Measurements from ENCODE around the gene PSMF1.

PSMF1 gene

GRCh38 chr20:1163105-1163504, 44.7 kb downstream of the PSMF1 start:
- TF ChIP-seq TAF1 (IDR thresholded peaks at IDR 0.05; ENCODE audit: borderline replicate concordance, insufficient read depth, low read length) (no peak), REST (IDR thresholded peaks at IDR 0.05; ENCODE audit: insufficient read depth in 1 of 2, low read depth in 2 of 2, low read length in 2 of 2) (no peak)

GRCh38 chr20:1163653-1164052, 45.3 kb downstream of the PSMF1 start:
- TF ChIP-seq TAF1 (IDR thresholded peaks at IDR 0.05; ENCODE audit: borderline replicate concordance, insufficient read depth, low read length) (no peak), SIN3A (IDR thresholded peaks at IDR 0.05; ENCODE audit: borderline replicate concordance, insufficient read depth, low read length) (no peak), FOXP2 (optimal IDR thresholded peaks at IDR 0.05; ENCODE audit: borderline replicate concordance, extremely low read depth, extremely low read length, insufficient read depth) (no peak), REST (IDR thresholded peaks at IDR 0.05; ENCODE audit: insufficient read depth in 1 of 2, low read depth in 2 of 2, low read length in 2 of 2) (no peak), POLR2AphosphoS5 (IDR thresholded peaks at IDR 0.05; ENCODE audit: low read depth, low read length) (no peak)

GRCh38 chr20:1164871-1165270, 46.5 kb downstream of the PSMF1 start:
- no peak for TF ChIP-seq REST (IDR thresholded peaks at IDR 0.05; ENCODE audit: insufficient read depth in 1 of 2, low read depth in 2 of 2, low read length in 2 of 2)
- TF ChIP-seq TAF1 (IDR thresholded peaks at IDR 0.05; ENCODE audit: borderline replicate concordance, insufficient read depth, low read length), result no peak
- TF ChIP-seq SIN3A (IDR thresholded peaks at IDR 0.05; ENCODE audit: borderline replicate concordance, insufficient read depth, low read length), result no peak
- no peak for TF ChIP-seq POLR2AphosphoS5 (IDR thresholded peaks at IDR 0.05; ENCODE audit: low read depth, low read length)
- no peak for TF ChIP-seq FOXP2 (optimal IDR thresholded peaks at IDR 0.05; ENCODE audit: borderline replicate concordance, extremely low read depth, extremely low read length, insufficient read depth)

GRCh38 chr20:1165521-1165920, 47.1 kb downstream of the PSMF1 start:
- TF ChIP-seq TAF1 (IDR thresholded peaks at IDR 0.05; ENCODE audit: borderline replicate concordance, insufficient read depth, low read length), result no peak
- TF ChIP-seq POLR2AphosphoS5 (IDR thresholded peaks at IDR 0.05; ENCODE audit: low read depth, low read length), result no peak
- no peak for TF ChIP-seq SIN3A (IDR thresholded peaks at IDR 0.05; ENCODE audit: borderline replicate concordance, insufficient read depth, low read length)
- TF ChIP-seq FOXP2 (optimal IDR thresholded peaks at IDR 0.05; ENCODE audit: borderline replicate concordance, extremely low read depth, extremely low read length, insufficient read depth), result no peak
- no peak for TF ChIP-seq REST (IDR thresholded peaks at IDR 0.05; ENCODE audit: insufficient read depth in 1 of 2, low read depth in 2 of 2, low read length in 2 of 2)

GRCh38 chr20:1165941-1166340, 47.5 kb downstream of the PSMF1 start:
- TF ChIP-seq TAF1 (IDR thresholded peaks at IDR 0.05; ENCODE audit: borderline replicate concordance, insufficient read depth, low read length) (no peak), FOXP2 (optimal IDR thresholded peaks at IDR 0.05; ENCODE audit: borderline replicate concordance, extremely low read depth, extremely low read length, insufficient read depth) (no peak), POLR2AphosphoS5 (IDR thresholded peaks at IDR 0.05; ENCODE audit: low read depth, low read length) (no peak), REST (IDR thresholded peaks at IDR 0.05; ENCODE audit: insufficient read depth in 1 of 2, low read depth in 2 of 2, low read length in 2 of 2) (no peak), SIN3A (IDR thresholded peaks at IDR 0.05; ENCODE audit: borderline replicate concordance, insufficient read depth, low read length) (no peak)

All from PFSK-1 (cell line).